Common myeloid progenitor, CD34-positive (primary cell): ENCODE data around the gene CLINT1.

Experiments used
- CTCF ChIA-PET: fragments of 350-600 bp; sonication (Branson Sonifier 250); formaldehyde crosslinking; loops from one replicate; lab custom pipeline; 2021; ENCODE audit warnings: antibody characterized with exemption; lab: Charles Lee
- POLR2A ChIA-PET: fragments of 350-600 bp; sonication (Branson Sonifier 250); formaldehyde crosslinking; loops from one replicate; lab custom pipeline; 2021; ENCODE audit warnings: antibody characterized with exemption; lab: Charles Lee
- DNase-seq, 3 donors: peaks; one replicate each; pipeline versions ENCODE4 v3.0.0 to v3.0.0-alpha.2; 2013
- H3K27ac ChIP-seq, 2 experiments: 1 replicate in 1 of 2; 2 replicates in 1 of 2; pipeline ENCODE4 v1.7.0; 2013; ENCODE audit warnings: inconsistent platforms in 2 of 2, low read length in 2 of 2, mild to moderate bottlenecking in 2 of 2, low read depth in 1 of 2, moderate library complexity in 1 of 2; ENCODE audit not compliant: severe bottlenecking in 2 of 2, insufficient read depth in 1 of 2, poor library complexity in 1 of 2
- H3K27me3 ChIP-seq, 5 experiments: replicated peaks in 2 of 5; 1 replicate in 3 of 5; 2 replicates in 2 of 5; pipeline versions ENCODE4 v1.6.1 to v1.7.0; 2013; ENCODE audit warnings: low read length in 4 of 5, mild to moderate bottlenecking in 2 of 5, moderate library complexity in 2 of 5, inconsistent platforms in 1 of 5; ENCODE audit not compliant: insufficient read depth in 5 of 5, control insufficient read depth in 4 of 5
- H3K36me3 ChIP-seq, 4 experiments: 1 replicate in 2 of 4; 2 replicates in 2 of 4; pipeline versions ENCODE4 v1.6.1 to v1.7.0; 2013; ENCODE audit warnings: low read length in 3 of 4, control low read depth in 1 of 4, mild to moderate bottlenecking in 1 of 4; ENCODE audit not compliant: control insufficient read depth in 4 of 4, insufficient read depth in 4 of 4
- H3K4me1 ChIP-seq, 4 experiments: 1 replicate in 3 of 4; 2 replicates in 1 of 4; pipeline versions ENCODE4 v1.6.1 to v1.7.1; 2013; ENCODE audit warnings: low read length in 3 of 4, mild to moderate bottlenecking in 3 of 4, control low read depth in 1 of 4, inconsistent platforms in 1 of 4, moderate library complexity in 1 of 4; ENCODE audit not compliant: control insufficient read depth in 4 of 4, insufficient read depth in 4 of 4; ENCODE audit errors: control extremely low read depth in 1 of 4
- H3K4me3 ChIP-seq, 7 experiments: 1 replicate in 4 of 7; 2 replicates in 3 of 7; pipeline versions ENCODE4 v1.5.1 to v1.7.0; 2013; ENCODE audit warnings: mild to moderate bottlenecking in 7 of 7, low read length in 6 of 7, moderate library complexity in 6 of 7, inconsistent platforms in 2 of 7, low read depth in 2 of 7, control low read depth in 1 of 7; ENCODE audit not compliant: insufficient read depth in 4 of 7, control insufficient read depth in 1 of 7; ENCODE audit errors: extremely low read depth in 1 of 7
- H3K9me3 ChIP-seq, 5 experiments: 1 replicate in 4 of 5; 2 replicates in 1 of 5; pipeline versions ENCODE4 v1.6.1 to v1.7.1; 2013; ENCODE audit warnings: low read length in 4 of 5, mild to moderate bottlenecking in 2 of 5, inconsistent platforms in 1 of 5, low read depth in 1 of 5, moderate library complexity in 1 of 5; ENCODE audit not compliant: control insufficient read depth in 4 of 5, insufficient read depth in 2 of 5; ENCODE audit errors: control extremely low read depth in 1 of 5
- WGBS: methylation state at CpG from one replicate; pipeline ENCODE4 v1.1.5; 2013; ENCODE audit not compliant: insufficient coverage; 5-methylcytosine and 5-hydroxymethylcytosine counted together

Gene CLINT1

GRCh38 chr5:157817387-157817702 lies 41.6 kb downstream of the CLINT1 start:
- ChIA-PET CTCF (interaction anchor here (0.7 to 4.4 kb wide), 22 partner anchors 9 to 553 kb away, joined by 3 to 52 read pairs (median 5); partner anchors contain the start of gene CLINT1), POLR2A (interaction anchor here (1.6 kb wide), 1 partner anchor 131 kb away, joined by 5 read pairs; no protein-coding TSS in a partner anchor)
- DNase-seq = no peak
- Histone ChIP-seq H3K4me3 (no peak overlapping the region), H3K9me3 (no peaks in the 10 kb centered on the region), H3K27me3 (no peaks in the 10 kb centered on the region), H3K27ac (no peak overlapping the region), H3K36me3 (peaks cover 13 to 34% (median 24%) of the 10 kb centered on the region in 4 experiments), H3K4me1 (peaks cover 0 to 15% (median 3%) of the 10 kb centered on the region in 4 experiments)
- 100% methylated on average over 3 of the region's 5 CpGs for WGBS

DNA sequence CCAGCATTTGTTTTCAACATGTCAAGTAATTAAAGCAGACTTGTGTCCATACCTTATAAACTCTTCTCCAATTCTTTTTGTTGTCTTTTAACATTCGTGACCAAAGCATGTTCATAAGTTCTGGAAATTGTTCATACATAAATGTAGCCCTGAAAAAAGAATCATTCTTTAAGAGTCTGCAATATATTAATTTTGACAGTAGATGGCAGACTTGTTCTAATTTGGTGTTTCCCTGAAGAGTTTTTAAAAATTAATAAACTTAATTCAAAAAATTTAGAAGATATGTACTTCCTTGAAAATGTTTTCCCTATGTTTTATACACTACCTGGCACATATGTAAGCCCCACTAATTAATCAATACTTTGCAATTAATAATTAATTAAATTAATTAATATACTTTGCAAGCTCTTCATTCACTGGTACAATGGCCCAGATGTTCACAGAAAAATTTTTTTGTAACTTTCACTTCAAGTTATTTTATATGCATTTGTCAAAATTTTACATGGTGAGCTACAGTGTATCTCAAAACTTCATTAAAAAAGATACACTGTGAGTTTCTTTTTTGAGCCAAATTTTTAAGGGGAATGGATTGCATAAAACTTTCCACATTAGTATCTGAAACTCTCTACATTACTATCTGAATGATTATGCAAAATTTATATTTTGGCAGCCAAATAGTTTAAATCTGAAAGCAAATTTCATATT lies 42.1 kb downstream of the CLINT1 start:
- DNase-seq = peak; percentile 21 to 56 (median 52)
- Histone ChIP-seq H3K27ac (no peak overlapping the region), H3K4me1 (peaks cover 0 to 12% (median 3%) of the 10 kb centered on the region in 4 experiments), H3K27me3 (no peaks in the 10 kb centered on the region), H3K4me3 (no peak overlapping the region), H3K9me3 (no peaks in the 10 kb centered on the region), H3K36me3 (peaks cover 13 to 36% (median 25%) of the 10 kb centered on the region in 4 experiments)
- ChIA-PET POLR2A (interaction anchor here (1.6 kb wide), 1 partner anchor 132 kb away, joined by 5 read pairs; no protein-coding TSS in a partner anchor), CTCF (interaction anchor here (0.6 to 4.4 kb wide), 22 partner anchors 9 to 553 kb away, joined by 3 to 52 read pairs (median 5); partner anchors contain the start of gene CLINT1)
- no CpG with 5 or more reads among the region's 1 CpG for WGBS

DNA sequence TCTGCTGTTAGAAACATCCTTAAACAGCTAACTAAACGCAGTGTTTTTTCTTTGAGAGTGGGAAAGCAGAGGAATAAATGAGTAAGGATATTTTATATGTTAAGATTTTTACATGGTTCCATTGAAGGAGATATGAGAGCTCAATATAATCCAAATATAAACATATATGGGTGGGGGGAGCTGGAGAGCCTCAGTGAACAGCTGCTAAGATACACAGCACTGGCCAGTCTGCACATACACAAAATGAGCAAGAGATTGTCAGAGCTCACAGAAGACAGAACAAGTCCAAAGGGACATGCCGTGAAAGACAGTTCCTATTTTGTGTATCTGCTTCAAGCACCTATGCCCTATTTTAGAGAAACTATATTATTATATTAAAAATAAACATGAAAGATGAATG lies 46.9 kb downstream of the CLINT1 start:
- Histone ChIP-seq H3K9me3 (no peaks in the 10 kb centered on the region), H3K27ac (no peak overlapping the region), H3K4me1 (no peaks in the 10 kb centered on the region), H3K36me3 (peaks cover 23 to 74% (median 55%) of the 10 kb centered on the region in 4 experiments), H3K4me3 (no peak overlapping the region), H3K27me3 (no peaks in the 10 kb centered on the region)
- WGBS = no CpG with 5 or more reads among the region's 2 CpGs
- no peak for DNase-seq
- CTCF ChIA-PET = interaction anchor here (0.5 to 4.0 kb wide), 8 partner anchors 15 to 884 kb away, joined by 3 to 32 read pairs (median 4); no protein-coding TSS in a partner anchor
- POLR2A ChIA-PET = interaction anchor here (0.6 kb wide), 1 partner anchor 11 kb away, joined by 3 read pairs; no protein-coding TSS in a partner anchor

- POLR2A ChIA-PET = no interaction called here
- Histone ChIP-seq H3K4me3 (no peak overlapping the region), H3K36me3 (peaks cover 28 to 84% (median 65%) of the 10 kb centered on the region in 4 experiments)
These were observed 50.9 kb downstream of the CLINT1 start for GRCh38 chr5:157808043-157808442.

GRCh38 chr5:157802736-157803135 lies 56.2 kb downstream of the CLINT1 start:
- DNase-seq = no peak
- Histone ChIP-seq H3K27me3 (no peaks in the 10 kb centered on the region), H3K4me3 (no peak overlapping the region), H3K4me1 (no peaks in the 10 kb centered on the region), H3K36me3 (peaks cover 21 to 65% (median 39%) of the 10 kb centered on the region in 4 experiments), H3K27ac (no peak overlapping the region), H3K9me3 (no peaks in the 10 kb centered on the region)
- ChIA-PET CTCF (no interaction called here), POLR2A (no interaction called here)
- WGBS = 90% methylated on average over 2 of the region's 6 CpGs

More at GRCh38 chr5:157808043-157808442, 50.9 kb downstream of the CLINT1 start:
- no peaks in the 10 kb centered on the region for H3K4me1 ChIP-seq
- H3K9me3 ChIP-seq = no peaks in the 10 kb centered on the region
- DNase-seq = no peak
- 100% methylated on average over 1 of the region's 2 CpGs for WGBS
- H3K27me3 ChIP-seq = no peaks in the 10 kb centered on the region
- no peak overlapping the region for H3K27ac ChIP-seq
- CTCF ChIA-PET = interaction anchor here (1.1 to 1.7 kb wide), 6 partner anchors 9 to 145 kb away, joined by 3 to 10 read pairs (median 4); no protein-coding TSS in a partner anchor

- no peaks in the 10 kb centered on the region for H3K27me3 ChIP-seq
- DNase-seq = no peak
- no CpG with 5 or more reads among the region's 1 CpG for WGBS
- H3K36me3 ChIP-seq = peaks cover 19 to 57% (median 33%) of the 10 kb centered on the region in 4 experiments
- ChIA-PET POLR2A (no interaction called here), CTCF (no interaction called here)
- no peak overlapping the region for H3K4me3 ChIP-seq
- H3K9me3 ChIP-seq = no peaks in the 10 kb centered on the region
- H3K4me1 ChIP-seq = no peaks in the 10 kb centered on the region
- H3K27ac ChIP-seq = no peak overlapping the region
These were observed 58.8 kb downstream of the CLINT1 start for GRCh38 chr5:157800137-157800536.

DNA sequence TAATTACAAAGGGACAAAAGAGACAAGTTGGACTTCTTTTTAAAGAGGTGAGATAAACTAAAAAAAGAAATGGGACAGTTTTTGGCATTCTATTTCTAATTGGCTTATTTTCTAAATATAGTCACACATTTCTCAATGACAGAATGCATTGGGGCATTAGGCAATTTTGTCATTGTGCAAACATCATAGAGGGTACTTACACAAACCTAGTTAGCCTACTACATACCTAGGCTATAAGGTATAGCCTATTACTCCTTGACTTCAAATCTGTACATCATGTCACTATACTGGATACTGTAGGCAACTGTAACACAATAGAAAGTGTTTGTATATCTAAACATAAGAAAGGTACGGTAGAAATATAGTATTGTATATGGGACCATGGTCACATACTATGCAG lies 59.4 kb downstream of the CLINT1 start:
- H3K27me3 ChIP-seq = no peaks in the 10 kb centered on the region
- no CpG with 5 or more reads among the region's 1 CpG for WGBS
- no peak overlapping the region for H3K27ac ChIP-seq
- H3K9me3 ChIP-seq = no peaks in the 10 kb centered on the region
- no peak for DNase-seq
- no peak overlapping the region for H3K4me3 ChIP-seq
- ChIA-PET CTCF (no interaction called here), POLR2A (no interaction called here)
- peaks cover 19 to 58% (median 31%) of the 10 kb centered on the region in 4 experiments for H3K36me3 ChIP-seq
- no peaks in the 10 kb centered on the region for H3K4me1 ChIP-seq
